ENCODE data around the gene RARS2.

The RARS2 gene

DNA sequence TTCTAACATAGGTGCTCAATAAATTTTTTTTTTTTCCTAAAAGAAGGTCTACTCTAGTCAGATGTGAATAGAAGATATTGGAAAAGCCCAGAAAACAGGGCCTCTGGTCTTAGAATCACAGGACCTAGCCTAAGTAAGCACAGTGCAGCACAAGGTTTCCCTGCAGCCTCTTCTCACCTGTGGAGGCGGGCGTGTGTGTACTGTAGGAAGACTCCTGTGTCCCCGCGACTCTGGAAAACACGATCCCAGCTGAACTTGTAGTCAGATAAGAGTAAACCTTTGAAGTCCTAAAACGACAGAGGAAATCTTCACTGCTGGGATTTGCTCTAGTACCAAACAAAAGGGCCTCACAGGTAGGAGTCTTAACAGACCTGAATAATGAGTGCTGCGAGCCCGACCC is 71.3 kb downstream of the RARS2 start:
- Histone ChIP-seq H3K27me3 (replicated peaks) (no peaks in the 10 kb centered on the region), H3K36me3 (replicated peaks) (peaks cover 50% of the 10 kb centered on the region), H3K27ac (no peak overlapping the region), H3K4me3 (ENCODE audit: low read depth, low read length) (no peak overlapping the region)
- in situ Hi-C loops (cut with HindIII; ENCODE audit: low pct_ligation_motif_present, low sequenced_read_pairs) = no loop called here
- TF ChIP-seq, protein P1, sequence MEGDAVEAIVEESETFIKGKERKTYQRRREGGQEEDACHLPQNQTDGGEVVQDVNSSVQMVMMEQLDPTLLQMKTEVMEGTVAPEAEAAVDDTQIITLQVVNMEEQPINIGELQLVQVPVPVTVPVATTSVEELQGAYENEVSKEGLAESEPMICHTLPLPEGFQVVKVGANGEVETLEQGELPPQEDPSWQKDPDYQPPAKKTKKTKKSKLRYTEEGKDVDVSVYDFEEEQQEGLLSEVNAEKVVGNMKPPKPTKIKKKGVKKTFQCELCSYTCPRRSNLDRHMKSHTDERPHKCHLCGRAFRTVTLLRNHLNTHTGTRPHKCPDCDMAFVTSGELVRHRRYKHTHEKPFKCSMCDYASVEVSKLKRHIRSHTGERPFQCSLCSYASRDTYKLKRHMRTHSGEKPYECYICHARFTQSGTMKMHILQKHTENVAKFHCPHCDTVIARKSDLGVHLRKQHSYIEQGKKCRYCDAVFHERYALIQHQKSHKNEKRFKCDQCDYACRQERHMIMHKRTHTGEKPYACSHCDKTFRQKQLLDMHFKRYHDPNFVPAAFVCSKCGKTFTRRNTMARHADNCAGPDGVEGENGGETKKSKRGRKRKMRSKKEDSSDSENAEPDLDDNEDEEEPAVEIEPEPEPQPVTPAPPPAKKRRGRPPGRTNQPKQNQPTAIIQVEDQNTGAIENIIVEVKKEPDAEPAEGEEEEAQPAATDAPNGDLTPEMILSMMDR (IDR thresholded peaks at IDR 0.05; ENCODE audit: low read depth, low read length, missing control alignments) = no peak
- DNase-seq = no peak

DNA sequence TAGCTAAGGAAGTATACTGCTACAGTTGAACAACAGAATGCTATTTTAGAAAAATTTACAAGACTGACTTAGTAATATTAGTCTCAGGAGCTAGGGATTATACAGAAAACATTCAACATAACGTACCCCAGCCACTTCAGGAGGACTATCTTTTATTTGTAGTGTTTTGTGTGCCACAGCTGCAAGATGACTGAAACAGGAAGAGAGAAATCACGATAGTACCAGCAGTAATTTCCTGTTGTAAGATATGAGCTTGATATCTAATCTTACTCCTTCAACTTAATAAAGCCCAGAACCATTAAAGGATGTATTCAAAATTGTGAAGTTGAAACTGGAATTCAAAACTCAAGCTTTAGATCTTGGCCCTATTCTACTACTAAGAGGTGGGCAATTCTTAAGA is 75.0 kb downstream of the RARS2 start:
- TF ChIP-seq, protein P1 (IDR thresholded peaks at IDR 0.05; ENCODE audit: low read depth, low read length, missing control alignments) = no peak
- H3K36me3 ChIP-seq (replicated peaks) = peaks cover 69% of the 10 kb centered on the region
- no peak overlapping the region for H3K27ac ChIP-seq
- DNase-seq = no peak
- H3K4me3 ChIP-seq (ENCODE audit: low read depth, low read length) = no peak overlapping the region
- in situ Hi-C loops (cut with HindIII; ENCODE audit: low pct_ligation_motif_present, low sequenced_read_pairs) = no loop called here
- H3K27me3 ChIP-seq (replicated peaks) = no peaks in the 10 kb centered on the region

DNA sequence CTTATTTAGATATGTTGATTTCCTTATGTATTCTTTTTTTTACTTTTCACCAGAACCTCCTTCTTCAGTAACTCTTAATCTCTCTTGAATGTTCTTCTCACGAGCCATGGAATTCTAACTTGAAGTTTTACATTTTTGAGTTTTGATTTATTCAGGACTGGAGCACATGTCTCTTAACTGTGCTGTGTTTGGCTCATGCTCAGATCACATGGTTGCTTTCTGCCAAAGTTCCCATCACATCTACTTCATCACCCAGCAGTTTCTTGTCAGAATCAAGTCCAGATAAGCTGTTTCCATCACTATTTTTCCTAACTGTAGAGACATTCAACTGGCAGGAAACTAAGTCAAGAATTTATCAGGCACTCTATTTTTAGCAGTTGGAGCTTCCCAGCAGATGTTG is 85.3 kb downstream of the RARS2 start:
- DNase-seq = no peak
- H3K4me3 ChIP-seq (ENCODE audit: low read depth, low read length) = no peak overlapping the region
- H3K27ac ChIP-seq = no peak overlapping the region
- H3K27me3 ChIP-seq (replicated peaks) = no peaks in the 10 kb centered on the region
- TF ChIP-seq, protein P1 (IDR thresholded peaks at IDR 0.05; ENCODE audit: low read depth, low read length, missing control alignments) = no peak
- in situ Hi-C loops (cut with HindIII; ENCODE audit: low pct_ligation_motif_present, low sequenced_read_pairs) = no loop called here
- peaks cover 26% of the 10 kb centered on the region for H3K36me3 ChIP-seq (replicated peaks)

DNA sequence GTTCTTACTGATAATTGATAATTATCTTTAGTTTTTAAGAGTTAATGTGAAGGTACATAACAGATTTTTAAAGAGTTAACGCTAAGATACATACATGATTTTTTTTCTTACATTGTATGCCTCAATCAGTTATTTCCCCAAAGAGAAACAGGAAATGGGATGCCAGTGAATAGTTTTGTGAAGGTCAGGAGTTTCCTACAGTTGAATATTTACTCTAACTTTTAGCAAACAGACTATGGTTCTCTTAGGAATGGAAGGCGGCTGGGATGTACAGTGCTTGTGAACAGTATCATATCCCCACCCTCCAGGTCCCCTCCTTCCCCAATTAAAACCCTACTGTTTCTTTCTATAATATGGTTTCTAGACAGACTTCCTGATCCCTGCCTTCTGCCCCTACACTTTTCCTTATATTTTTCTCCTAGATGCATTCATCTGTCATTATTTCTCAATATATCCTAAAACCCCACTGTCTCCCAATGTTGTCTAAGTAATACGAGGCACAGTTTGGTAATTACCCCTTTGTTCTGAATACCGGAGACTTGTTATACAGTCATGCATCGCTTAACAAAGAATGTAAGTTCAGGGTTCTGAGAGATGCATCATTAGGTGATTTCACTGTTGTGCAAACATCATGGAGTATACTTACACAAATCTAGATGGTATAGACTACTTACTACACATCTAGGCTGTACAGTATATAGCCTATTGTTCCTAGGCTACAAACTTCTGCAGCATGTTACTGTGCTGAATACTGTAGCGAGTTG is 87.8 kb downstream of the RARS2 start:
- peaks cover 20% of the 10 kb centered on the region for H3K36me3 ChIP-seq (replicated peaks)
- in situ Hi-C loops (cut with HindIII; ENCODE audit: low pct_ligation_motif_present, low sequenced_read_pairs) = no loop called here
- H3K4me3 ChIP-seq (ENCODE audit: low read depth, low read length) = no peak overlapping the region
- TF ChIP-seq, protein P1 (IDR thresholded peaks at IDR 0.05; ENCODE audit: low read depth, low read length, missing control alignments) = no peak
- no peak overlapping the region for H3K27ac ChIP-seq
- no peak for DNase-seq
- H3K27me3 ChIP-seq (replicated peaks) = no peaks in the 10 kb centered on the region

GRCh38 chr6:87498048-87498447 is 91.7 kb downstream of the RARS2 start:
- in situ Hi-C loops (cut with HindIII; ENCODE audit: low pct_ligation_motif_present, low sequenced_read_pairs) = no loop called here
- DNase-seq = no peak

More at GRCh38 chr6:87498048-87498447, 91.7 kb downstream of the RARS2 start:
- TF ChIP-seq, protein P1 (IDR thresholded peaks at IDR 0.05; ENCODE audit: low read depth, low read length, missing control alignments) = no peak
- Histone ChIP-seq H3K4me3 (ENCODE audit: low read depth, low read length) (no peak overlapping the region), H3K27ac (no peak overlapping the region), H3K27me3 (replicated peaks) (no peaks in the 10 kb centered on the region), H3K36me3 (replicated peaks) (peaks cover 8% of the 10 kb centered on the region)

Measured in brain microvascular endothelial cell (primary cell).